ENCODE results near the gene RRAGC. TPM values are rescaled to one million over a fixed set of nuclear protein-coding genes. Genes with fewer than 3 reads are reported as not detected.

The RRAGC gene
- total and polyA plus RNA-seq, 2 donors (not counting 3 experiments of a cell fraction or from before 2014, with no cell fraction given): 24.1 to 40.1 TPM

DNA sequence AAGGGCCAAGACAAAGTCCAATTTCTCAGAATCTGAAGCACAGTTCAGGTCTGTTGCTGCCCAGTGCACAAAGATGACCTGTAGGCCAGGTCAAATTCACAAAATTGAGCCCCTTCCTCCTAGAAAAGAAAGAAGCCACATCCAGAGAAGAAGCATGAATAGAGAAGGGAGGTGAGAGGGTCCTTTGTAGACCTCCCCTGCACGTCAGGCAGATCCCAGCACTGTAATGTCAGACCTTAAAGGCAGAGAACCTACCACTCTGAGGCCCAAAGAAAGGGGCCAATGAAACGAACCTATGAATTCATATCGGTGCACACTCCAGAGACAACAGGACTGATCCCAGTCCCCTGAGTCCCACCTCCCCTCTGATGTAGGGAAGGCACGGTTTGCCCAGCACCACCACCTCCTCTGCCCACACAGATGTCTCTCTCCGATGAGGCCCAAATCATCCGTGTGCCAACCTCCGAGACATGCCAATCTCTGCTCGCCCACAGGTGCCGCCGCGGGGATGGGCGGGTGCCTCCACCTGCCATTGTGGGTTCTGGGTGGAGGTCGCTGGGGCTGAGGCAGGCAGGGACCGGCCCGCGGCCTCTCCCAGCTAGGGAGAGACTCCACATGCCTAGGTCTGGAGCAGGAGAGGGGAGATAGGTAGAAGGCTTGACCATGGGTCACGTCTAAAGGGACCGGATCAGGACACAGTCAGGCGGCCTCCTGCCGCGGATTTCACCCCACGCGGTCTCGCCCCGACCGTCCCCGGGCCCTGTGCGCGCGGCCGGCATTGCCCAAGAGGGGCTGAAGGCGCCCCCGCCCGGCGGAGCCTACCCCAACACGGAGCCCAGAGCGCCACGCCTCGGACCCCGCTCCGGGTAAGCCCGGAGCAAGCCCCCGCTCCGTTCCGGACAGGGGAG is 42.1 kb downstream of the RRAGC start:
- no peaks in the 10 kb centered on the region for H3K9me1 ChIP-seq (replicated peaks; ENCODE audit: control insufficient read depth, extremely low read depth, insufficient read depth, low read length)
- ChIA-PET CTCF (interaction anchor here (1.5 to 3.8 kb wide), 2 partner anchors 18 to 208 kb away, joined by 4 to 15 read pairs; no protein-coding TSS in a partner anchor), POLR2A (no interaction called here)
- H4K20me1 ChIP-seq (replicated peaks; ENCODE audit: control insufficient read depth, extremely low read depth, insufficient read depth, low read length): no peaks in the 10 kb centered on the region
- no peak overlapping the region for H2AFZ ChIP-seq (ENCODE audit: low read depth, low read length)
- no peaks in the 10 kb centered on the region for H3K36me3 ChIP-seq (ENCODE audit: control insufficient read depth in 2 of 2, extremely low read depth in 1 of 2, insufficient read depth in 2 of 2, low read length in 2 of 2)
- H3K4me1 ChIP-seq (ENCODE audit: control insufficient read depth, extremely low read depth, insufficient read depth, low read length): peaks cover 4% of the 10 kb centered on the region
- no peaks in the 10 kb centered on the region for H3K79me2 ChIP-seq (ENCODE audit: control insufficient read depth, insufficient read depth, low read length)
- dilution Hi-C loops (cut with MboI; ENCODE audit: extremely low pct_ligation_motif_present, low sequenced_read_pairs) (no loop called here), intact Hi-C loops (cut with micrococcal nuclease) (loop anchor here (1.0 to 5.0 kb wide), 3 partner anchors 90 to 790 kb away; no protein-coding TSS in a partner anchor)
- no peaks in the 10 kb centered on the region for H3K9me3 ChIP-seq (replicated peaks; ENCODE audit: control insufficient read depth, insufficient read depth, low read length)
- H3K9ac ChIP-seq (replicated peaks; ENCODE audit: extremely low read depth, insufficient read depth, low read length): no peak overlapping the region
- DNase-seq (ENCODE audit: low read depth, low spot score) (no peak), FAIRE-seq (no peak)
- H3K27ac ChIP-seq (ENCODE audit: insufficient read depth, low read depth, low read length): no peak overlapping the region
- peaks cover 43 to 67% of the 10 kb centered on the region in 2 experiments for H3K27me3 ChIP-seq (ENCODE audit: control insufficient read depth in 2 of 2, insufficient read depth in 2 of 2, low read length in 2 of 2)
- H3K4me3 ChIP-seq (replicated peaks in 1 of 3; ENCODE audit: insufficient read depth in 1 of 3, low read depth in 1 of 3, low read length in 3 of 3): no peak overlapping the region
- BruUV-seq (replicated peaks): no TSS peak
- peak overlapping the region; percentile 15 for H3K4me2 ChIP-seq (ENCODE audit: insufficient read depth, low read length)
- TF ChIP-seq GATA2 (IDR thresholded peaks at IDR 0.05; ENCODE audit: insufficient read depth, insufficient read length, low read depth, low read length): no peak
- no peak for TF ChIP-seq JUN (IDR thresholded peaks at IDR 0.05; ENCODE audit: borderline replicate concordance, insufficient read depth, insufficient read length, low read depth)
- TF ChIP-seq POLR2AphosphoS5 (IDR thresholded peaks at IDR 0.05; ENCODE audit: insufficient read depth, low read depth, low read length): no peak
- no peak for TF ChIP-seq EZH2 (IDR thresholded peaks at IDR 0.05; ENCODE audit: borderline replicate concordance, low read depth, low read length, severe bottlenecking)
- TF ChIP-seq POLR2A (IDR thresholded peaks at IDR 0.05; ENCODE audit: low read depth, low read length): no peak
- TF ChIP-seq, protein P1, sequence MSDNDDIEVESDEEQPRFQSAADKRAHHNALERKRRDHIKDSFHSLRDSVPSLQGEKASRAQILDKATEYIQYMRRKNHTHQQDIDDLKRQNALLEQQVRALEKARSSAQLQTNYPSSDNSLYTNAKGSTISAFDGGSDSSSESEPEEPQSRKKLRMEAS (IDR thresholded peaks at IDR 0.05; ENCODE audit: insufficient read depth, insufficient read length): no peak
- TF ChIP-seq, protein P2, sequence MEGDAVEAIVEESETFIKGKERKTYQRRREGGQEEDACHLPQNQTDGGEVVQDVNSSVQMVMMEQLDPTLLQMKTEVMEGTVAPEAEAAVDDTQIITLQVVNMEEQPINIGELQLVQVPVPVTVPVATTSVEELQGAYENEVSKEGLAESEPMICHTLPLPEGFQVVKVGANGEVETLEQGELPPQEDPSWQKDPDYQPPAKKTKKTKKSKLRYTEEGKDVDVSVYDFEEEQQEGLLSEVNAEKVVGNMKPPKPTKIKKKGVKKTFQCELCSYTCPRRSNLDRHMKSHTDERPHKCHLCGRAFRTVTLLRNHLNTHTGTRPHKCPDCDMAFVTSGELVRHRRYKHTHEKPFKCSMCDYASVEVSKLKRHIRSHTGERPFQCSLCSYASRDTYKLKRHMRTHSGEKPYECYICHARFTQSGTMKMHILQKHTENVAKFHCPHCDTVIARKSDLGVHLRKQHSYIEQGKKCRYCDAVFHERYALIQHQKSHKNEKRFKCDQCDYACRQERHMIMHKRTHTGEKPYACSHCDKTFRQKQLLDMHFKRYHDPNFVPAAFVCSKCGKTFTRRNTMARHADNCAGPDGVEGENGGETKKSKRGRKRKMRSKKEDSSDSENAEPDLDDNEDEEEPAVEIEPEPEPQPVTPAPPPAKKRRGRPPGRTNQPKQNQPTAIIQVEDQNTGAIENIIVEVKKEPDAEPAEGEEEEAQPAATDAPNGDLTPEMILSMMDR (IDR thresholded peaks at IDR 0.05; ENCODE audit: extremely low read depth in 1 of 2, insufficient read depth in 1 of 2, low read depth in 1 of 2, low read length in 2 of 2): no peak
- no peak for TF ChIP-seq MYC (IDR thresholded peaks at IDR 0.05; ENCODE audit: low read depth, low read length)
- TF ChIP-seq FOS (IDR thresholded peaks at IDR 0.05; ENCODE audit: borderline replicate concordance, insufficient read depth, low read length): no peak

Measured in endothelial cell of umbilical vein (primary cell).